ENCODE results near the gene SLC9A9. TPM values are rescaled to one million over a fixed set of nuclear protein-coding genes. Genes with fewer than 3 reads are reported as not detected.

Gene SLC9A9
- total and polyA plus RNA-seq, 9 of the 15 experiments (the other 6 are each of a cell fraction or from before 2014, with no cell fraction given), result 0.03 to 0.13 TPM; not detected in 7

DNA sequence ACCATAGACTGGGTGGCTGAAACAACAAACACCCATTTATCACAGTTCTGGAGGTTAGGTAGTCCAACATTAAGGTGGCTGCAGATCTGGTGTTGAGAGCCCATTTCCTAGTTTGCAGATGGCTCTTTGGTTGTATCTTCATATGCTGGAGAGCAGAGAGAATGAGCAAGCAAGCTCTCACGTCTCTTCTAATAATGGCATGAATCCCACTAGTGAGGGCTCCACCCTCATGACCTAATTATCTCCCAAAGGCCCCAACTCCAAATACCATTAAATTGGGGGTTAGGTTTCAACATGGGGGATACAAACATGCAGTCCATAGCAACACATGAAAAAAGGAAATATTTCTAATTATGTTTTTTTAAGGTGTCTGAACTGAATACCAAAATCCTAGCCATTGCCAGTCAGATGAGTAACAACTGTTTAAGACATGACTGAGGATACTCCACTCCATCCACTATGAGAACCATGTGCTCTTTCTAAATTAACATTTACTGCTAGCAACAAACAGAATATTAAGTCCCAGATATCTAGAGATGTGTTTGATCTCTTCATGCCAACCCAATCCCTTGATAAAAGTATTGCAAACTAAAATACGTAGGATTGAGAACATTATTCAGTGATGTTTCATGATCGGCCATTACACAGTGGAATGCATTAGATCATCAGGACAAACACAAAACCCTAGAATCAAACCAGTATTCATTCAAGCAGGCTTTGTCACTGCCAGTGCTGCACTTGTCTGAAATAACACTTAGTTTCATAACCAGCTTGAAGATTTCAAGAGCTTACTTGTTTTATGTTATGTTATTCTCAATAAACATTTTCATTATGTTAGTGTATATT lies 340.3 kb downstream of the SLC9A9 start (continued):
- TF ChIP-seq, protein P1, sequence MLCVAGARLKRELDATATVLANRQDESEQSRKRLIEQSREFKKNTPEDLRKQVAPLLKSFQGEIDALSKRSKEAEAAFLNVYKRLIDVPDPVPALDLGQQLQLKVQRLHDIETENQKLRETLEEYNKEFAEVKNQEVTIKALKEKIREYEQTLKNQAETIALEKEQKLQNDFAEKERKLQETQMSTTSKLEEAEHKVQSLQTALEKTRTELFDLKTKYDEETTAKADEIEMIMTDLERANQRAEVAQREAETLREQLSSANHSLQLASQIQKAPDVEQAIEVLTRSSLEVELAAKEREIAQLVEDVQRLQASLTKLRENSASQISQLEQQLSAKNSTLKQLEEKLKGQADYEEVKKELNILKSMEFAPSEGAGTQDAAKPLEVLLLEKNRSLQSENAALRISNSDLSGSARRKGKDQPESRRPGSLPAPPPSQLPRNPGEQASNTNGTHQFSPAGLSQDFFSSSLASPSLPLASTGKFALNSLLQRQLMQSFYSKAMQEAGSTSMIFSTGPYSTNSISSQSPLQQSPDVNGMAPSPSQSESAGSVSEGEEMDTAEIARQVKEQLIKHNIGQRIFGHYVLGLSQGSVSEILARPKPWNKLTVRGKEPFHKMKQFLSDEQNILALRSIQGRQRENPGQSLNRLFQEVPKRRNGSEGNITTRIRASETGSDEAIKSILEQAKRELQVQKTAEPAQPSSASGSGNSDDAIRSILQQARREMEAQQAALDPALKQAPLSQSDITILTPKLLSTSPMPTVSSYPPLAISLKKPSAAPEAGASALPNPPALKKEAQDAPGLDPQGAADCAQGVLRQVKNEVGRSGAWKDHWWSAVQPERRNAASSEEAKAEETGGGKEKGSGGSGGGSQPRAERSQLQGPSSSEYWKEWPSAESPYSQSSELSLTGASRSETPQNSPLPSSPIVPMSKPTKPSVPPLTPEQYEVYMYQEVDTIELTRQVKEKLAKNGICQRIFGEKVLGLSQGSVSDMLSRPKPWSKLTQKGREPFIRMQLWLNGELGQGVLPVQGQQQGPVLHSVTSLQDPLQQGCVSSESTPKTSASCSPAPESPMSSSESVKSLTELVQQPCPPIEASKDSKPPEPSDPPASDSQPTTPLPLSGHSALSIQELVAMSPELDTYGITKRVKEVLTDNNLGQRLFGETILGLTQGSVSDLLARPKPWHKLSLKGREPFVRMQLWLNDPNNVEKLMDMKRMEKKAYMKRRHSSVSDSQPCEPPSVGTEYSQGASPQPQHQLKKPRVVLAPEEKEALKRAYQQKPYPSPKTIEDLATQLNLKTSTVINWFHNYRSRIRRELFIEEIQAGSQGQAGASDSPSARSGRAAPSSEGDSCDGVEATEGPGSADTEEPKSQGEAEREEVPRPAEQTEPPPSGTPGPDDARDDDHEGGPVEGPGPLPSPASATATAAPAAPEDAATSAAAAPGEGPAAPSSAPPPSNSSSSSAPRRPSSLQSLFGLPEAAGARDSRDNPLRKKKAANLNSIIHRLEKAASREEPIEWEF (CRISPR knock-in tag; IDR thresholded peaks at IDR 0.05), result no peak
- TF ChIP-seq KLF10 (CRISPR knock-in tag; IDR thresholded peaks at IDR 0.05), result no peak
- no peak for TF ChIP-seq CEBPZ (IDR thresholded peaks at IDR 0.05; ENCODE audit: borderline replicate concordance, low read depth, low read length)
- no peak for TF ChIP-seq GATA2 (CRISPR knock-in tag; IDR thresholded peaks at IDR 0.05)
- TF ChIP-seq SMARCB1 (IDR thresholded peaks at IDR 0.05; ENCODE audit: insufficient read length, low read depth), result no peak
- no peak for TF ChIP-seq ZBTB8A (IDR thresholded peaks at IDR 0.05; ENCODE audit: partially characterized antibody)
- TF ChIP-seq MIER1 (IDR thresholded peaks at IDR 0.05; ENCODE audit: low read depth), result no peak
- TF ChIP-seq ZHX1 (conservative IDR thresholded peaks at IDR 0.05; ENCODE audit: low read length), result no peak
- no peak for TF ChIP-seq YY1 (IDR thresholded peaks at IDR 0.05; ENCODE audit: borderline replicate concordance in 1 of 3, control insufficient read depth in 1 of 3, extremely low read depth in 1 of 3, insufficient read depth in 3 of 3, insufficient read length in 1 of 3, insufficient replicate concordance in 2 of 3, low read depth in 1 of 3, low read length in 2 of 3)
